Small intestine (tissue), 7 donors: ENCODE measurements around the gene FBXO41. TPM values are rescaled to one million over a fixed set of nuclear protein-coding genes. Genes with fewer than 3 reads are reported as not detected.
A peak's percentile ranks its signal among the peaks of the same experiment; 100 is the strongest.

Experiments
- DNase-seq, 2 donors: peaks; one replicate each; pipeline versions ENCODE4 v3.0.0 to v3.0.0-alpha.2; 2013
- FAIRE-seq: peaks from 2 replicates; lab custom pipeline; 2012; peaks lifted over from hg19 to GRCh38; lab: Jason Lieb, UNC
- H3K27ac ChIP-seq, 3 donors: one replicate each; pipeline ENCODE4 v1.5.1; 2013; ENCODE audit warnings: low read length in 2 of 3, mild to moderate bottlenecking in 2 of 3, control low read depth in 1 of 3, inconsistent platforms in 1 of 3, low read depth in 1 of 3, moderate library complexity in 1 of 3
- H3K27me3 ChIP-seq, 3 donors: one replicate each; pipeline ENCODE4 v1.6.1; 2013; ENCODE audit warnings: low read length in 3 of 3, inconsistent platforms in 1 of 3; ENCODE audit not compliant: control insufficient read depth in 3 of 3, insufficient read depth in 3 of 3
- H3K36me3 ChIP-seq, 3 donors: one replicate each; pipeline ENCODE4 v1.6.1; 2013; ENCODE audit warnings: low read length in 3 of 3, inconsistent platforms in 1 of 3, low read depth in 1 of 3, mild to moderate bottlenecking in 1 of 3, moderate library complexity in 1 of 3; ENCODE audit not compliant: control insufficient read depth in 3 of 3, insufficient read depth in 2 of 3
- H3K4me1 ChIP-seq, 3 donors: one replicate each; pipeline ENCODE4 v1.6.1; 2013; ENCODE audit warnings: low read length in 2 of 3, inconsistent platforms in 1 of 3, low read depth in 1 of 3, mild to moderate bottlenecking in 1 of 3, moderate library complexity in 1 of 3; ENCODE audit not compliant: control insufficient read depth in 3 of 3, insufficient read depth in 2 of 3
- H3K4me3 ChIP-seq, 3 donors: one replicate each; pipeline ENCODE4 v1.5.1; 2013; ENCODE audit warnings: low read length in 3 of 3, control low read depth in 1 of 3, inconsistent platforms in 1 of 3, low read depth in 1 of 3, mild to moderate bottlenecking in 1 of 3, moderate library complexity in 1 of 3
- H3K9me3 ChIP-seq, 2 donors: one replicate each; pipeline ENCODE4 v1.6.1; 2013; ENCODE audit warnings: low read depth in 1 of 2, low read length in 1 of 2; ENCODE audit not compliant: control insufficient read depth in 2 of 2, insufficient read depth in 1 of 2
- WGBS, 3 donors: extraction: QIAGEN DNeasy Blood & Tissue Kit; methylation state at CpG; one replicate each; pipeline ENCODE4 v1.1.7; 2013; 5-methylcytosine and 5-hydroxymethylcytosine counted together
- polyA plus RNA-seq, 4 donors: library from polyadenylated mRNA; stranded (reverse) in 3 of 4; unstranded in 1 of 4; fragments of 200-250 nt in 3 of 4; fragments of 120-200 nt in 1 of 4; gene quantifications; one replicate each; pipeline versions ENCODE4 v1.2.1 to v1.2.3, GENCODE V29; 2013
- donor health status: healthy with polysubstance abuse.
- donor health status: control.
- donor health status: control.
- donor health status: Bipolar disorder and iron deficiency.
- donor health status: healthy.

FBXO41 gene
- polyA plus RNA-seq, 4 donors: 0.54 to 2.1 (median 1.0) TPM

DNA sequence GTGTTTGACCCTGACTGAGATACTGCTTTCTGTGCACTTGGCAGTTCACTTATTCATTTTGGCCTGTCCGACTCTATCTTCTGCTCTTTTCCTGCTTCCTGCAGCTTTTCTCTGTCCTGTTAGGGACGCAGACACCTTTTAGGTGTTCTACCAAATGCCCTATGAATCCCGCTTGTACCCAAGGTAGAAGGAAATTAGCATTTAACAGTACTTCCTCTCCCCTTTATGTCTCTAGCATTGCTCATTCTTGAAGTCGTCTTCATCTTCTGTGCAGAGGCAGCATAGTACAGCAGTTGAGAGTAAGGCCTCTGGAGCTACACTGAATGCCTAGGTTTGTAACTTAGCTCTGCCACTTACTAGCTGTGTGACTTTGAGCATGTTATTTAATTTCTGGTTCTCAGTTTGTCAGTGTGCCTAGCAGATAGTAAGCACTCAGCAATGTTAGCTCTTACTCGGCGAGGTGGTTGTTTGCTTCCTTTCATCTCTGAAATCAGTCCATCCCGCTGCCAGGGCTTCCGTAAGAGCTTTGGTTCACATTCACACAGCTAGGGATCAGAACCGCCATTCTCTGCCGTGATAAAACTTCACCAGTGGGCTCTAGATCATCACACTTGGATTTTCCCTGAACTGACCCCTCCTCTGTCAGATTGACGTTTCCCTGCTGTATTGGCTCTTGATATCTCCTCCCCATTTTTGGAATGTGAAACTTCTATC lies 48.8 kb downstream of the FBXO41 start:
- DNase-seq (no peak), FAIRE-seq (no peak)
- Histone ChIP-seq H3K4me3 (peak overlapping the region; percentile 64 to 96 (median 83)), H3K4me1 (peaks cover 3 to 6% (median 6%) of the 10 kb centered on the region in 3 donors), H3K36me3 (peaks cover 6 to 12% (median 11%) of the 10 kb centered on the region in 3 donors), H3K27ac (no peak overlapping the region), H3K9me3 (no peaks in the 10 kb centered on the region), H3K27me3 (no peaks in the 10 kb centered on the region)
- WGBS, 3 donors: 49 to 59% (median 56%) methylated on average over 11 of the region's 11 CpGs

DNA sequence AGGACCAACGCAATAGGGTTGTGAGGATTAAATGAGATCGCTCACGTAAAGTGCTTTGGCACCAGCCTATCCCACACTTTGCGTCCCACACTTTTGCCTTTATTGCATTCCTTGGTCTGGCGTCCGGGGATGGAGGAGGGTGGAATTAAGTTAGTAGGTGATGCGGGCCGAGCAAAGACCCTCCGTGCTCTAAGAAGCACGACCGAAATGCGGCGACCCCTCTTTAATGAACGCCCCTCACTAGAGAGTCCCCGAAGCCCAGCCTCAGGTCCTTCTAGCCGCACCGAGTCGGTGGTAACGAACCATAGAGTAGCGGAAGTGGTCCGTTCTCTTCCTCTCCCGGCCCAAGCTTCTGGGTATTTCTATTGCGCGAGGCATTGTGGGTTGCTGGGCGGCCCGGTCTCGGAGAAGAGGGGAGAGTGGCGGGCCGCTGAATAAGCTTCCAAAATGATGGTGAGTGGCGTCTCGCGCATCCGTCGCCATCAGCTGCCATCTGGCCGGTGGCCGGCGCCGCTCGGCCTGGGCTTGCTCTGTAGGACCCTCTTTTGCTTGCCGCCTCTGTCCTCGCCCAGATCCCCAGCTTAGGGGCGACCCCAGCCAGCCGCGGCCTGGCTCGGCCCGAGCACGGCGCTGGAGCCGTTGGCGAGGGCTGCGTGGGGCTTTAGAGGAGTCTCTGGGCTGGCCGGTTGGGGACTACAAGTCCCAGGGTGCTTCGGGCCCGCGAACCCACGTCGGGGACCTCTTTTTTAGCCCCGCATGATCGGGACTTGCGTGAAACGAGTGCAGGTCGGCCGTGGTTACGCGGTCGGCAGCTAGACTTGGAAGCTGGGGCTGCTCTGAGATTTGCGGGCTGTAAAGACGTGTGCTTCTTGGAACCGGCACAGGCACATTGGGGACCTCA lies 50.1 kb downstream of the FBXO41 start, which contains the start of gene CCT7:
TSS of gene CCT7 (plus strand) at position 377 of the 901 bp plus-strand sequence. CDS start at position 448, 71 bp downstream.
- WGBS, 3 donors: 0% methylated on average over 67 to 69 of the region's 69 CpGs
- Histone ChIP-seq H3K27me3 (no peaks in the 10 kb centered on the region), H3K4me3 (peak within 1 kb of the TSS; percentile 64 to 96 (median 83)), H3K36me3 (peaks cover 1 to 14% (median 2%) of the 10 kb centered on the region in 3 donors), H3K27ac (peak within 1 kb of the TSS; percentile 88 to 96 (median 95)), H3K4me1 (peaks cover 3 to 6% (median 6%) of the 10 kb centered on the region in 3 donors), H3K9me3 (no peaks in the 10 kb centered on the region)
- DNase-seq: peak; percentile 93 to 95
- no peak for FAIRE-seq

DNA sequence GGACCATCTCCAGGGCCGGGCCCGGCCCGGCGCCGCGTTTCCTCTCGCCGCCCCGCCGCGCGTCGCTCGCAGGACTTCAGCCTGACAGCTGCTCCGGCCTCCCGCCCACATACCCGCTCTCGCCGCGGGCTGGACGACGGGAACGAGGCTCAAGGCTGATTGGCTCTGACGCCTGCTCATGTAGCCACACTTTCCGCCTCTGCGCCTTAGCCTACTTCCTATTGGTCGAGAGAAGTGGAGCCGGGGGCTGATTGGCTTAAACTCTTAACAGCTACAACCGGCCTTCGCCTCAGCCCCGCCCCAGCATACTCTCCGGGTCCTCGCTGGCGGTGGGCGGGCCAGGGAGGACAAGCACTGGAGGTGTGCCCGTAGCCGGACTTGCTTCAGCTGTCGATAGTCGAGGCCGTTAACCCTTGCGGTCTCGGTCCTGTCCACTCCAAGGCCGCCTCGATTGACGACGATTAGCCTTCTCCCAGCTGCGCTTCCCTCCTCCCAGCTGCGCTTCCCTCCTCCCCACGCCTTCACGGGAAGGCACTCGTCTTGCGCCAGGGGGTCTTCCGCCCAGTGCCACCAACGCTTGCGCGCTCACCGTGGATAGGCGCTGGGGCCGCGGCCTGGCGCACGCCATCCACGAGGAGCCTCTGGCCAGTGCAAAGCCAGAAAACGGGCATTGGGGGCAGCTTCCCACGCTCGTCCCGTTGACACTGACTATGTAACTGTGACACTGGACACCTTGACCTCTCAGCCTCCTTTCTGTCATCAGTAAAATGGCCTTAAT lies 50.9 kb downstream of the FBXO41 start, which contains the start of gene PRADC1:
TSS of gene PRADC1 (minus strand) at position 86 of the 778 bp plus-strand sequence. CDS start at position 7, 79 bp downstream.
- Histone ChIP-seq H3K4me1 (peaks cover 3 to 6% (median 6%) of the 10 kb centered on the region in 3 donors), H3K9me3 (no peaks in the 10 kb centered on the region), H3K4me3 (peak within 1 kb of the TSS; percentile 64 to 96 (median 83)), H3K27ac (peak within 1 kb of the TSS; percentile 88 to 96 (median 95)), H3K36me3 (peaks cover 2 to 17% (median 5%) of the 10 kb centered on the region in 3 donors), H3K27me3 (no peaks in the 10 kb centered on the region)
- whole genome bisulfite sequencing, 3 donors: 0% methylated on average over 47 to 67 of the region's 67 CpGs
- DNase-seq (peak; percentile 100), FAIRE-seq (no peak)

- Histone ChIP-seq H3K27me3 (no peaks in the 10 kb centered on the region), H3K36me3 (peaks cover 0 to 23% (median 5%) of the 10 kb centered on the region in 3 donors), H3K27ac (peak overlapping the region; percentile 45 to 79 (median 55)), H3K4me1 (peaks cover 3 to 6% (median 6%) of the 10 kb centered on the region in 3 donors), H3K4me3 (peak overlapping the region; percentile 51 to 83 (median 76)), H3K9me3 (no peaks in the 10 kb centered on the region)
- FAIRE-seq: no peak
- 1 to 3% (median 2%) methylated on average over 25 to 37 of the region's 37 CpGs for WGBS, 3 donors
- peak in 1 of 2 donors; percentile 70 for DNase-seq
Observed at GRCh38 chr2:73232403-73233153, 51.7 kb downstream of the FBXO41 start.

GRCh38 chr2:73228631-73229030 lies 55.6 kb downstream of the FBXO41 start:
- WGBS, 3 donors: 88 to 89% (median 89%) methylated on average over 14 of the region's 14 CpGs
- Histone ChIP-seq H3K36me3 (peaks cover 5 to 60% (median 7%) of the 10 kb centered on the region in 3 donors), H3K4me1 (peaks cover 0 to 4% (median 3%) of the 10 kb centered on the region in 3 donors), H3K27ac (no peak overlapping the region), H3K27me3 (no peaks in the 10 kb centered on the region), H3K9me3 (no peaks in the 10 kb centered on the region), H3K4me3 (no peak overlapping the region)
- FAIRE-seq (no peak), DNase-seq (no peak)

- Histone ChIP-seq H3K4me3 (no peak overlapping the region), H3K36me3 (peaks cover 5 to 75% (median 7%) of the 10 kb centered on the region in 3 donors), H3K9me3 (no peaks in the 10 kb centered on the region), H3K27ac (no peak overlapping the region), H3K27me3 (no peaks in the 10 kb centered on the region), H3K4me1 (no peaks in the 10 kb centered on the region)
- DNase-seq: no peak
- 83 to 89% (median 89%) methylated on average over 3 of the region's 3 CpGs for WGBS, 3 donors
- no peak for FAIRE-seq
Observed at GRCh38 chr2:73227086-73227485, 57.2 kb downstream of the FBXO41 start.

GRCh38 chr2:73225513-73226360 lies 58.5 kb downstream of the FBXO41 start:
- Histone ChIP-seq H3K36me3 (peaks cover 5 to 87% (median 7%) of the 10 kb centered on the region in 3 donors), H3K4me1 (no peaks in the 10 kb centered on the region), H3K9me3 (no peaks in the 10 kb centered on the region), H3K4me3 (no peak overlapping the region), H3K27me3 (no peaks in the 10 kb centered on the region), H3K27ac (no peak overlapping the region)
- FAIRE-seq: no peak
- WGBS, 3 donors: 74 to 84% (median 84%) methylated on average over 9 of the region's 9 CpGs
- DNase-seq: no peak
